Measurements from ENCODE around the gene WFIKKN1.
A peak's percentile ranks its signal among the peaks of the same experiment; 100 is the strongest.

The WFIKKN1 gene

DNA sequence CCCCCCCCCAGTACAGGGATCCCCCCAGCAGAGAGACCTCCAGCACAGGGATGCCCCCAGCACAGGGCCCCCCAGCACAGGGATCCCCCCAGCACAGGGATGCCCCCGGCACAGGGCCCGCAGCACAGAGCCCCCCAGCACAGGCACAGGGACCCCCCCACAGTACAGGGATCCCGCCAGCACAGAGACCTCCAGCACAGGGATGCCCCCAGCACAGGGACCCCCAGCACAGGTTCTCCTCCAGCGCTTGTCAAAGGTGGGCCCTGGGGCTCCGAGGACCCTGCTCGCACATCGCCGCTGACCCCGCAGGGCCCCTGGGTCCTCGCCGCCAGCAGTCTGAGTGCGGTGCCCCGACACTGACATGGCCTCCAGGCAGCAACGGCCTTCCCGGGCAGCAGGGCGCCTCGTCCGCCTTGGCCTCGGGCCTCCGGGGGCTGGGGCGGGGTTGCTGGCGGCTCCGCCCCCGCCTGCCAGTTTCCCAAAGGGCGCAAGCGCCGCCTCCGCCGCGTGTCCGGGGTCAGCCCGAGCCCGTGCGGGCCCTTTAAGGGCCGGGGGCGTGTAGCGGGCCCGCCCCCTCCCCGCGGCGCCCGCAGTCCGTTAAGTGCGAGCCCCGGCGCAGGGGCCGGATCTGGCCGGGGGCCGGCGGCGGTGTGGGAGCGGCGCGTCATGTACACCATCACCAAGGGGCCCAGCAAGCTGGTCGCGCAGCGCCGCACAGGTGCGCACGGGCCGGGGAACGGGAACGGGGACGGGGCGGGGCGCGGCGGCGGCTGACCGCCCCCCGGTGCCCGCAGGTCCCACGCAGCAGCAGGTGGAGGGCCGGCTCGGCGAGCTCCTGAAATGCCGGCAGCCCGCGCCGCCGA lies 10.8 kb downstream of the WFIKKN1 start, which contains the start of gene MCRIP2:
TSS of gene MCRIP2 (plus strand) at position 503 of the 863 bp plus-strand sequence. CDS start at position 667, 164 bp downstream.
- peak; percentile 39 for DNase-seq (ENCODE audit: extremely low read depth, low read depth)
- TF ChIP-seq, protein P1, sequence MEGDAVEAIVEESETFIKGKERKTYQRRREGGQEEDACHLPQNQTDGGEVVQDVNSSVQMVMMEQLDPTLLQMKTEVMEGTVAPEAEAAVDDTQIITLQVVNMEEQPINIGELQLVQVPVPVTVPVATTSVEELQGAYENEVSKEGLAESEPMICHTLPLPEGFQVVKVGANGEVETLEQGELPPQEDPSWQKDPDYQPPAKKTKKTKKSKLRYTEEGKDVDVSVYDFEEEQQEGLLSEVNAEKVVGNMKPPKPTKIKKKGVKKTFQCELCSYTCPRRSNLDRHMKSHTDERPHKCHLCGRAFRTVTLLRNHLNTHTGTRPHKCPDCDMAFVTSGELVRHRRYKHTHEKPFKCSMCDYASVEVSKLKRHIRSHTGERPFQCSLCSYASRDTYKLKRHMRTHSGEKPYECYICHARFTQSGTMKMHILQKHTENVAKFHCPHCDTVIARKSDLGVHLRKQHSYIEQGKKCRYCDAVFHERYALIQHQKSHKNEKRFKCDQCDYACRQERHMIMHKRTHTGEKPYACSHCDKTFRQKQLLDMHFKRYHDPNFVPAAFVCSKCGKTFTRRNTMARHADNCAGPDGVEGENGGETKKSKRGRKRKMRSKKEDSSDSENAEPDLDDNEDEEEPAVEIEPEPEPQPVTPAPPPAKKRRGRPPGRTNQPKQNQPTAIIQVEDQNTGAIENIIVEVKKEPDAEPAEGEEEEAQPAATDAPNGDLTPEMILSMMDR (IDR thresholded peaks at IDR 0.05; ENCODE audit: low read depth, low read length): no peak

DNA sequence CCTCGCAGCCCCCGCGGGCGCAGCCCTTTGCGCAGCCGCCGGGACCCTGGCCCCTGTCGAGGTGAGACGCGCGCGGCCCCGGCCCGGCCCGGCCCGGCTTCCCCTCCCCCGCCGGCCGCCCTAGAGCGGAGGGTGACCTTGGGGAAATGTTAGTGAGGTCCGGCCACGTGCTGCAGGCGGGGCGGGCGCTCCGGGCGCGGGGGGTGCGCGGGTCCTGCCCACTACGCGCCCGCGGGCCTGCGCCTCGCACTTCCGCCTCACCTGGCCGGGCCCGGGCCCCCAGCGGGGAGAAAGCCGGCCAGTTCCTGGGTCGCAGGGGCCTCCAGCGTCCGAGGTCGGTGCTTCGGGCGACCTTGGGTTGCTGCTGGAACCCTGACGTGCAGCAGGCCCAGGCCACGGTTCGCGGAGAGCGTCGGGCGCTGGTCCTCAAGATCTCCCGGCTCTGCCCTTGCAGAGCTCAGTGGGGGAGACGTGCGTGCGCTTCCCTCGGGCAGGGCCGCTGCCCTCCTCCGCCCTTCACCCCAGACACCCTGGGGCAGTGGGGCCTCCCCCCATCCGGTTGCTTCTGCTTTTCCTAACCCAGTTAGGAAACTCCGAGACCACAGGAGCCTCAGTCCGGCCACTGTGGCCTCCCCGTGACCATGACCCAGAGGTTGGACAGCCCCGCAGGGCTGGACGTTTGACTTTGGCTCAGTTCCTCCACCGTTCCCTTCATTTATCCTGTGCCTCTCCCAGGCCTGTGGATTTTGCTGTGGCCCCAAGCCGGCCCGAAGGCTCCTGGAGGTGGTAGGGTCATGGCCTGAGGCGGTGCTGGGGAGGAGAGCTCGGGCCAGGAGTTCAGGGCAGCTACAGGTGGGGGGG lies 11.6 kb downstream of the WFIKKN1 start:
- no peak for DNase-seq (ENCODE audit: extremely low read depth, low read depth)

DNA sequence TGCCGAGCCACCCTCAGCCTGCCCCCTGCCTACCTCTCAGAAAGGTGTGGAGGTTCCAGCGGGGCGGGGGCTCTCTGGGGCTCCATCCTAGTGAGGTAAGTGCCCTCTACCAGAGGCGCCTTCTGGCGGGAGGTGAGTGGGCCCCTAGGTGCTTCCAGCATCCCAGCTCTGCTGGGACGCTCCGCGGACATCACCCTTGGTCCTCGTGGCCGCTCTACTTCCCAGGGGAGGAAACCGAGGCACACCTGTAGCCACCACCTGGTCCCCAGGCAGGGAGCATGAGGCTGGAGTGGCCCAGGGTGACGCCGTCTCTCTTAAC lies 12.2 kb downstream of the WFIKKN1 start:
- TF ChIP-seq, protein P1 (IDR thresholded peaks at IDR 0.05; ENCODE audit: low read depth, low read length): no peak
- DNase-seq (ENCODE audit: extremely low read depth, low read depth): no peak

More for the DNA sequence above, 11.6 kb downstream of the WFIKKN1 start:
- TF ChIP-seq, protein P1 (IDR thresholded peaks at IDR 0.05; ENCODE audit: low read depth, low read length): no peak

DNA sequence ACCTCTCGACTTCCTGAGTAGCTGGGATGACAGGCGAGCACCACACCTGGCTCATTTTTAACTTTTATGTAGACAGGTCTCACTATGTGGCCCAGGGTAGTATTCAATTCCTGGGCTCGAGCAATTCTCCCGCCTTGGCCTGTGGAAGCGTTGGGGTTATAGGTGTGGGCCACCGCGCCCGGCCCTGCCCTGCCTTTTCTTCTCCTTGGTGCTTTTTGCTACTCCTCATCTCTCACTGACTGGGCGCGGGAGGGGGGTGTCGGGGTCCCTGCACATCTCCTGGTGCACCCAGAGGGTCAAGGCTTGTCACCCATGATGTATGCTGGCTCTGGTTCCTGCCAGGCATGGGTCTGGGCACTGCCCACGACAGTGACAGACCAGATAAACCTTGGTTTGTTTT lies 13.8 kb downstream of the WFIKKN1 start:
- TF ChIP-seq, protein P1 (IDR thresholded peaks at IDR 0.05; ENCODE audit: low read depth, low read length): no peak
- DNase-seq (ENCODE audit: extremely low read depth, low read depth): no peak

DNA sequence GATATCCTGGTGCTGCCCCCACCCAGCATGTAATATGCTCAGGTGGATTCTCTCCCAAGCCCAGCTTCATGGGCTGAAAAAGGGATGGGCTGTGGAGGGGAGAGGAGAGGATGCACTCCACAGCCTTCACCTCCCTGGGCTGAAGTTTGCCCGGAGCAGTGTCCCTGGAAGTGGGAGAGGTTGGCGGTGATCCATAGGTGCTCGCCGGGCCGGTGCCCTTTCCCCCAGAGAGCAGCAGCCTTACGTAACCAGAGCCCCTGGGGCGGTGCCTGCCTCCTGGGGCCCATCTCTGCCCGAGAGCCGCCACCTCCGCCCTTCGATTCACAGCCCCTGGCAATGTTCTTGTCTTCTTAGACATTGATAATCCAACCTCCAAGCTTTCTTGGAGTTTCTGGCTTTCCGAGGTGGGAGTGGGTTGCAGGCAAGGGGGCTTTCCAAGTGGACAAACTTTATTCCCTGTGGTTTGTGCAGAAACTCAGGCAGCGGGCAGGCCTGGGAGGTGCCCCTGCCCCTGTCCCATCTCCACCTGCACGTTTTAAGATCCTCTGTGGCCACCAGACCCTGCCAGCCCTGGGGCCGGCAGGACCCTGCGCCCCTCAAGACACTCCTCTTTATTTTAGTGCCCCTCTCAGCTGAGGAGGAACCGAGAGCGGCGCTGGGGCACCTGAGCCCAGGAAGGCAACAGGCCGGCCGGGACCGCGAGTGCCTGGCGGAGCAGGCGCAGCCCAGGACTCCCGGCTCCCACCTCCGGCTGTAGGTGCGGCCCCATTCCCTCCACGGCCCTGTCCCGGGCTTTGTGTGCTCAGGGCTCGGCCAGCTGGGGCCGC lies 15.3 kb downstream of the WFIKKN1 start:
- TF ChIP-seq, protein P1 (IDR thresholded peaks at IDR 0.05; ENCODE audit: low read depth, low read length): no peak
- DNase-seq (ENCODE audit: extremely low read depth, low read depth): no peak

DNA sequence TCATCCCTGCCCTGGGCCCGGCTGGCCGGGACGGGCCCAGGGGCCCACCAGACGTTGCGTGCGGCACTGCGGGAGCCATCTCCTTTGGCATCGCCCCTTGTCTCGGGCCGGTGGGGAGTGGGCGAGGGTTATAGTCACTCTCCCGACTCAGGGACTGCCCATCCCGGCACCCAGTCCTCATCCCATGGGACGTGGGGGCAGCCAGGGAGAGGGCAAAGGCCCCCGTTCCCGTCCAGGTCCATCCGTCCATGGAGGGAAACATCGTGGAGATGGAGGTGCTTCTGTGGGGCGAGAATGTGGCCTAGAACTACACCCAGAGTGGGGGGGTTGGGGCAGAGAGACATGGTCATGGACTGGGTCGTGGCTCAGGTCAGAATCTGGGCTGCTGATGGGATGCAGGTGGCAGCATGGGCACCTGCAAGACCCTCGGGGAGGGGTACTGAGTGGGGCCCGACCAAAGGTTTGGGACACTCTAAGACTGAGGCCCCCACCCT lies 15.9 kb downstream of the WFIKKN1 start:
- TF ChIP-seq, protein P1 (IDR thresholded peaks at IDR 0.05; ENCODE audit: low read depth, low read length): no peak
- no peak for DNase-seq (ENCODE audit: extremely low read depth, low read depth)

All from AG09319 (cell line).